ENCODE data around the gene MOCS3.

The MOCS3 gene

DNA sequence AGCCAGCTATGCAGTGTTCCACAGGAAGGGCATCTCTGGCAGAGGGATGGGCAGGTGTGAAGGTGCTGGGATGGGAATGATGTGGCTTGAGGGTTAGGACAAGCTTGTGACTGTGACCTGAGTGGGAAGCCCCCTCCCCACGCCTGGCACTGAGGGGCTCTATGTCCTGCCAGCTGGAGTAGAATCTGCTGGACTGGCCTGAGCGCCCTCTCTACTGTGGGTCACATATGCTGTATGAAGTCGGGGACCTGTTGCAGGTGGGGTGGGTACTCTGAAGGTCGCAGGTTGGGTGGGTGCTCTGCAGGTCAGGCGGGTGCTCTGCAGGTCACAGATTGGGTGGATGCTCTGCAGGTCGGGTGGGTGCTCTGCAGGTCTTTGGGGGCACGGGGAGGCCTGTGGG lies 44.0 kb downstream of the MOCS3 start:
- DNase-seq: no peak
- in situ Hi-C loops (cut with HindIII; ENCODE audit: low pct_ligation_motif_present, low pct_unique_long_range_greater_than_20kb, low sequenced_read_pairs): no loop called here

DNA sequence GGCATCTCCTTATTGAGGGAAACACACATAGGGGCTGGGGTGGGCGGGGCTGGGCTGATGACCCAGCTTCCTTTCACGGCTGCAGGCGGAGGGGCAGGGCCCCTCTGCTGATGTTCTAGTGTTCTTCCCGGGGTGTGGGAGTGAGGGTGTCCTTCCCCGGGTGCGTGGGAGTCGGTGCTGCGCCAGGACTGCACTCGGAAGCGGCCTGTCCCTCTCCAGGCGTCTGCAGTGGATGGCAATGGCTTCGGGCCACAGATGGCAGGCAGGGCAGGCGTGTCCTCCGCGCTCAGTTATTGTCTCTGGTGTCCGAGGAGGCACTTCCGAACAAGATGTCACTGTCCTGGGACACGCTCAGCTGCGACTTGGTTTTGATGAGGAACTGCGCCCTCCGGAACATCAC lies 45.1 kb downstream of the MOCS3 start:
- in situ Hi-C loops (cut with HindIII; ENCODE audit: low pct_ligation_motif_present, low pct_unique_long_range_greater_than_20kb, low sequenced_read_pairs): no loop called here
- DNase-seq: no peak

- in situ Hi-C loops (cut with HindIII; ENCODE audit: low pct_ligation_motif_present, low pct_unique_long_range_greater_than_20kb, low sequenced_read_pairs): no loop called here
- DNase-seq: no peak
Measured at GRCh38 chr20:51004305-51004727, 45.7 kb downstream of the MOCS3 start.

GRCh38 chr20:51004781-51005180 lies 46.2 kb downstream of the MOCS3 start:
- DNase-seq: no peak
- in situ Hi-C loops (cut with HindIII; ENCODE audit: low pct_ligation_motif_present, low pct_unique_long_range_greater_than_20kb, low sequenced_read_pairs): no loop called here

DNA sequence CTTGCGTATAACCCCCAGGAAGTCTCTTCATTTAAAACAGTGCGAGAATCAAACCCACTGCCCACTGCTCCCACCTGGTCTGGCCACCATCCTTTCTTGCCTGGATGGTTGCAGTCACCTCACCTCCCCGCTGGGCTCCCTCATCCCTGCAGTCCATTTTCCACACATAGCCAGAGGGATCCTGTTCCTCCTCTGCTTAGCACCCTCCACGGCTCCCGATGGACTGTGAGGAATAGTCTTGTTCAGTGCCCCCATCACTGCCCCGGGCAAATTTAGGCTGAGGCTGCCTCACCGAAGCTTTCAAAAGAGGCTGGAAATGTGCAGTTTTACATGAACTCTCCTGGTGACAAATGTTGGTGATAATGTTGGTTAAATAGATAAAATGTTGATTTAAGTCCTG lies 46.6 kb downstream of the MOCS3 start:
- no peak for DNase-seq
- in situ Hi-C loops (cut with HindIII; ENCODE audit: low pct_ligation_motif_present, low pct_unique_long_range_greater_than_20kb, low sequenced_read_pairs): no loop called here

DNA sequence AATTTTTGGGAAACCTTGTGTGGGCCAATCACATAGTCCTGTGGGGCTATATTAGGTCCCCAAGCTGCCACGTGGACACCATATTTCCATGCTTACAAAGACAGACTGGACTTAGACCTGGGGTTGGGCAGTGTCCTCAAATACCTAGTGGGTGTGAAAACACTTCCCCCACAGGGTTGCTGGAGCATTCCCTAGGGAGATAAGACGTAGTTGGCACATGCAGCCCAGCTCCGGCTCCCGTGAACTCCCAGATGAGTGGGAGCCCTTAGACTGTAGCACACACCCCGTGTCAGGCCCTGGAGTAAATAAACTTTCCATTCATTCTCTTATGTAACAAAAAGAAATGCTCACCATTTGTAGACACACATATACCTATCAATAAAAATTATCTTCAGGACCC lies 50.1 kb downstream of the MOCS3 start:
- DNase-seq: no peak
- in situ Hi-C loops (cut with HindIII; ENCODE audit: low pct_ligation_motif_present, low pct_unique_long_range_greater_than_20kb, low sequenced_read_pairs): no loop called here

DNA sequence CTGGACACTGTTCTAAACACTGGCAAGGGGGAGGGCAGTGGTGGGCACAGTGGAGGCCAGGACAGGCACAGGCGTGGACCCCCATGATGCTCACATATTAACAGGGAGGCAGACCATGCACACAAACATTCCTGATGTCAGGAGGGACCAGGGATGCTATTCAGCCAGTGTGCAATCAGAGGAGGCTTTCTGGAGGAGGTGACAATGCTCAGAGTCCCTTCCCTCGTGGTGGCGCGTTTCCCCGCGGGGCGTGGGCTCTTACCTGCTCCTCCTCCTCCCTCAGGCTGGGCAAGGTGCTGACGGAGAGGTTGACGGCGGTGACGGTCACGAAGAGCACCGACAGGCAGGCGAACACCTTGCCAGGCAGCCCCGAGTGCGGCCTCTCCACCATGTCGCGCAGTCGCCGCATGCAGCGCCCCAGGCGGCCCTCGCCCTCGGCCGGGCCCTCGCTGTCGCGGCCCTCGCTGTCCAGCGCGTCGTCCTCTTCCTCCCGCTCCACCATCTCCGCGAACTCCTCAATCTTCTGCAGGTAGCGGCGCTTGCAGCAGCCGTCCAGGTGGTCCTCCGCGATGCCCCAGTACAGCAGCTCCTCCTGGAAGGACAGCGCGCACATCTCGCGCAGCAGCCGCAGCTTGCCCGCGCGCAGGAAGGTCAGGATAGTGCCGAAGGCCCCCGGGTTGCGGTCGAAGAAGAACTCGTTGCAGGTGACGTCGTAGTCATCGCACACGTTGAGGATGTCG lies 50.9 kb downstream of the MOCS3 start:
- no peak for DNase-seq
- in situ Hi-C loops (cut with HindIII; ENCODE audit: low pct_ligation_motif_present, low pct_unique_long_range_greater_than_20kb, low sequenced_read_pairs): no loop called here

- in situ Hi-C loops (cut with HindIII; ENCODE audit: low pct_ligation_motif_present, low pct_unique_long_range_greater_than_20kb, low sequenced_read_pairs): no loop called here
- DNase-seq: no peak
Measured at GRCh38 chr20:51010043-51010365, 51.4 kb downstream of the MOCS3 start.

GRCh38 chr20:51010932-51011331 lies 52.3 kb downstream of the MOCS3 start:
- DNase-seq: no peak
- in situ Hi-C loops (cut with HindIII; ENCODE audit: low pct_ligation_motif_present, low pct_unique_long_range_greater_than_20kb, low sequenced_read_pairs): no loop called here

DNA sequence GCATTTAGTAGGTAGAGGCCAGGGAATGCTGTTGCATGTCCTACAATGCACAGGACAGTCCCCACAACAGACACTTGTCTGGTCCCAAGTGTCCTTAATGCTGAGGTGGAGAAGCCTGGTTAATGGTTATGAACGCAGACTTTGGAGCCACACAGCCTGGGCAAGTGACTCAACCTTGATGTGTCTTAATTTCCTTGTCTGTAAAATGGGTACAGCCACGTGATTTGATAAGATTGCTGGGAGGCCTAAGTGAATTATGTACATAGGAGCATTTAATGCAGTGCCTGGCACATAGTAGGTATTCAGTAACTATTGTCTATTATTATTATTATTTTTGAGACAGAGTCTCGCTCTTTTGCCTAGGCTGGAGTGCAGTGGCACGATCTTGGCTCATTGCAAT lies 52.9 kb downstream of the MOCS3 start:
- no peak for DNase-seq
- in situ Hi-C loops (cut with HindIII; ENCODE audit: low pct_ligation_motif_present, low pct_unique_long_range_greater_than_20kb, low sequenced_read_pairs): no loop called here

- in situ Hi-C loops (cut with HindIII; ENCODE audit: low pct_ligation_motif_present, low pct_unique_long_range_greater_than_20kb, low sequenced_read_pairs): no loop called here
- no peak for DNase-seq
Measured at GRCh38 chr20:51012357-51012756, 53.7 kb downstream of the MOCS3 start.

Data from ACHN (cell line).